Spleen (tissue), 7 donors: ENCODE measurements around the gene PPM1B.

ENCODE experiments used
- POLR2A ChIP-seq, 3 donors: fragments of 450-650 bp; IDR thresholded peaks; one replicate each; pipeline ENCODE4 v1.5.1; 2017; ENCODE audit warnings: antibody characterized with exemption in 3 of 3, mild to moderate bottlenecking in 1 of 3
- POLR2AphosphoS5 ChIP-seq, 3 donors: sonication (generic); formaldehyde crosslinking; IDR thresholded peaks; one replicate each; pipeline ENCODE4 v1.5.1; 2017; ENCODE audit warnings: antibody characterized with exemption in 3 of 3
- TF ChIP-seq, protein P1 (sequence below), 11 experiments: fragments of 200-600 bp in 7 of 11; fragments of 450-650 bp in 4 of 11; sonication (generic) in 4 of 11; IDR thresholded peaks in 8 of 11; conservative IDR thresholded peaks in 3 of 11; 1 replicate in 7 of 11; 2 replicates in 4 of 11; pipeline versions ENCODE4 v1.4.0 to v1.8.0; 2016 to 2021; ENCODE audit warnings: antibody characterized with exemption in 11 of 11, inconsistent platforms in 4 of 11, mild to moderate bottlenecking in 1 of 11
- donor health status: DM: no; HTN: no; CAD: no; lungs with moderate emphysema.
- donor health status: DM: no; HTN: no; CAD: no.
- donor health status: DM: no; HTN: no; CAD: no.

DNA sequence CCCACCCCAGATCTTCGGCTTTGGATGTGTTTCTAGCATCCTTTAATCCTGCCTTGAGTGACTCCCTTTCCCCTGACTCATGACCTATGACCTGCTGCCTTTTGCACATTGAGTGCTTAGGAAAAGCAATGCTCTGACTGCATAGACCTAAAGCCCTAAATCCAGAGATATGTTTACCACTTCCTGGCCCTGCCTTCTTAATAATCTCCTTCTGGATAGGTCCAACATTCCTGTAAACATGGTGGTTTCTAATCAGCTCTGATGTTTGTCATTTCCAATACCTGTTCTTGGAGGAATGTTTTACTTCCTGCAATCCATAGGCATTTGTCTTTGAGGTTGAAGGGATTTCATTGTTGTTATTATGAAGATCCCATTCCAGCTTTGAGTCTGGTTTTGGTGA, 108.9 kb downstream of the PPM1B start:
- TF ChIP-seq, protein P1, sequence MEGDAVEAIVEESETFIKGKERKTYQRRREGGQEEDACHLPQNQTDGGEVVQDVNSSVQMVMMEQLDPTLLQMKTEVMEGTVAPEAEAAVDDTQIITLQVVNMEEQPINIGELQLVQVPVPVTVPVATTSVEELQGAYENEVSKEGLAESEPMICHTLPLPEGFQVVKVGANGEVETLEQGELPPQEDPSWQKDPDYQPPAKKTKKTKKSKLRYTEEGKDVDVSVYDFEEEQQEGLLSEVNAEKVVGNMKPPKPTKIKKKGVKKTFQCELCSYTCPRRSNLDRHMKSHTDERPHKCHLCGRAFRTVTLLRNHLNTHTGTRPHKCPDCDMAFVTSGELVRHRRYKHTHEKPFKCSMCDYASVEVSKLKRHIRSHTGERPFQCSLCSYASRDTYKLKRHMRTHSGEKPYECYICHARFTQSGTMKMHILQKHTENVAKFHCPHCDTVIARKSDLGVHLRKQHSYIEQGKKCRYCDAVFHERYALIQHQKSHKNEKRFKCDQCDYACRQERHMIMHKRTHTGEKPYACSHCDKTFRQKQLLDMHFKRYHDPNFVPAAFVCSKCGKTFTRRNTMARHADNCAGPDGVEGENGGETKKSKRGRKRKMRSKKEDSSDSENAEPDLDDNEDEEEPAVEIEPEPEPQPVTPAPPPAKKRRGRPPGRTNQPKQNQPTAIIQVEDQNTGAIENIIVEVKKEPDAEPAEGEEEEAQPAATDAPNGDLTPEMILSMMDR (IDR thresholded peaks at IDR 0.05 in 8 of 11, conservative IDR thresholded peaks at IDR 0.05 in 3 of 11): no peak
- TF ChIP-seq POLR2AphosphoS5 (IDR thresholded peaks at IDR 0.05): no peak
- TF ChIP-seq POLR2A (IDR thresholded peaks at IDR 0.05): no peak
